Suprapubic skin (tissue), 4 donors: ENCODE results near the gene ANXA7.

ENCODE experiments used
- POLR2A ChIP-seq, 2 donors: fragments of 450-650 bp; IDR thresholded peaks; one replicate each; pipeline ENCODE4 v1.6.1; 2017; ENCODE audit warnings: antibody characterized with exemption in 2 of 2, mild to moderate bottlenecking in 2 of 2, moderate library complexity in 2 of 2
- POLR2AphosphoS5 ChIP-seq, 3 donors: sonication (generic); formaldehyde crosslinking; IDR thresholded peaks; one replicate each; pipeline ENCODE4 v1.6.1; 2017; ENCODE audit warnings: antibody characterized with exemption in 3 of 3
- TF ChIP-seq, protein P1 (sequence below), 2 donors: fragments of 200-600 bp in 1 of 2; fragments of 450-650 bp in 1 of 2; sonication (generic) in 1 of 2; IDR thresholded peaks; one replicate each; pipeline ENCODE4 v1.5.1; 2016 to 2019; ENCODE audit warnings: antibody characterized with exemption in 2 of 2, mild to moderate bottlenecking in 1 of 2, moderate library complexity in 1 of 2

DNA sequence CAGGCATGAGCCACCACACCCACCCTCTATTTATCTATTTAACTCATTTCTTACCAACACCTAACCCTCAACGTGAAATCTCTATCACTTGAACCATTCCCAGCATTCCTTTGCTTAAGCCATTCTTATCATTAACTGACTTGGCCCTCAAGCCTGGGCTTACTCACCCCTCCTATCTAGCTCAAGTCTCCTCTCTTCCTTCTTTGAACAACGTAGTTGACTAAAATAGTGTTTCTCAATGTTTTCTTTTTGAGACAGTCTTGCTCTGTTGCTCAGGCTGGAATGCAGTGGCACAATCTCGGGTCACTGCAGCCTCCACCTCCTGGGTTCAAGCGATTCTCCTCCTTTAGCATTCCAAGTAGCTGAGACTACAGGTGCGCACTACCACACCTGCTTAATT lies 7.0 kb downstream of the ANXA7 start:
- TF ChIP-seq, protein P1, sequence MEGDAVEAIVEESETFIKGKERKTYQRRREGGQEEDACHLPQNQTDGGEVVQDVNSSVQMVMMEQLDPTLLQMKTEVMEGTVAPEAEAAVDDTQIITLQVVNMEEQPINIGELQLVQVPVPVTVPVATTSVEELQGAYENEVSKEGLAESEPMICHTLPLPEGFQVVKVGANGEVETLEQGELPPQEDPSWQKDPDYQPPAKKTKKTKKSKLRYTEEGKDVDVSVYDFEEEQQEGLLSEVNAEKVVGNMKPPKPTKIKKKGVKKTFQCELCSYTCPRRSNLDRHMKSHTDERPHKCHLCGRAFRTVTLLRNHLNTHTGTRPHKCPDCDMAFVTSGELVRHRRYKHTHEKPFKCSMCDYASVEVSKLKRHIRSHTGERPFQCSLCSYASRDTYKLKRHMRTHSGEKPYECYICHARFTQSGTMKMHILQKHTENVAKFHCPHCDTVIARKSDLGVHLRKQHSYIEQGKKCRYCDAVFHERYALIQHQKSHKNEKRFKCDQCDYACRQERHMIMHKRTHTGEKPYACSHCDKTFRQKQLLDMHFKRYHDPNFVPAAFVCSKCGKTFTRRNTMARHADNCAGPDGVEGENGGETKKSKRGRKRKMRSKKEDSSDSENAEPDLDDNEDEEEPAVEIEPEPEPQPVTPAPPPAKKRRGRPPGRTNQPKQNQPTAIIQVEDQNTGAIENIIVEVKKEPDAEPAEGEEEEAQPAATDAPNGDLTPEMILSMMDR (IDR thresholded peaks at IDR 0.05) = no peak
- TF ChIP-seq POLR2A (IDR thresholded peaks at IDR 0.05) (no peak), POLR2AphosphoS5 (IDR thresholded peaks at IDR 0.05) (no peak)
